Stromal cell of bone marrow (primary cell): ENCODE data around the gene NPTX1.

ENCODE experiments used
- DNase-seq: peaks from one replicate; pipeline ENCODE4 v3.0.0-alpha.2; 2012; ENCODE audit warnings: low read depth

The NPTX1 gene

DNA sequence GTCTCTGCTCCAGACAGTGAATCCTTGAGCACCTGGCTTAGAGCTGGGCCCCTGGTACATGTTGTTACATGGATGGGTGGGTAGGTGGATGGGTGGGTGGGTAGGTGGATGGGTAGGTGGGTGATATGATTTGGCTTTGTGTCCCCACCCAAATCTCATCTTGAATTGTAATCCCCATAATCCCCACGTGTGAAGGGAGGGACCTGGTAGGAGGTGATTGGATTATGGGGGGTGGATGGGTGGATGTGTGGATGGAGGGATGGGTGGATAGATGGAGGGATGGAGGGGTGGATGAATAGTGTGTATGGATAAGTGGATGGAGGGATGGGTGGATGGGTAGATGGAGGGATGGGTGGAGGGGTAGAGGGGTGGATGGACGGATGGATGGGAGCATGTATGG is 26.6 kb upstream of the NPTX1 start:
- DNase-seq: no peak

DNA sequence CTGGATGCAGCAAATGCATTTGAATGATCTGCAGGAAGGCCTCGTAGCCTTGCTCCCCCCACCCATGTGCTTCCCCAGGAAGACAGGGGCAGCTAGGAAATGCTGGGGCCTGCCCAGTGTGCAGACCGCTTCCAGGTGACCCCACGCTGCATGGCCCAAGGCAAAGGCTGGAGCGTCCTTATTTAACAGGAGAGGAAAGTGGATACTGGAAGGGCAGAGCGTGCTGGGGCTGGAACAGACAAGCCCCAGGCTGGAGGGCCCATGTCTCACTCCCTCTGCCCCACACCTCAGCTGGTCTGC is 26.1 kb upstream of the NPTX1 start:
- DNase-seq: no peak

DNA sequence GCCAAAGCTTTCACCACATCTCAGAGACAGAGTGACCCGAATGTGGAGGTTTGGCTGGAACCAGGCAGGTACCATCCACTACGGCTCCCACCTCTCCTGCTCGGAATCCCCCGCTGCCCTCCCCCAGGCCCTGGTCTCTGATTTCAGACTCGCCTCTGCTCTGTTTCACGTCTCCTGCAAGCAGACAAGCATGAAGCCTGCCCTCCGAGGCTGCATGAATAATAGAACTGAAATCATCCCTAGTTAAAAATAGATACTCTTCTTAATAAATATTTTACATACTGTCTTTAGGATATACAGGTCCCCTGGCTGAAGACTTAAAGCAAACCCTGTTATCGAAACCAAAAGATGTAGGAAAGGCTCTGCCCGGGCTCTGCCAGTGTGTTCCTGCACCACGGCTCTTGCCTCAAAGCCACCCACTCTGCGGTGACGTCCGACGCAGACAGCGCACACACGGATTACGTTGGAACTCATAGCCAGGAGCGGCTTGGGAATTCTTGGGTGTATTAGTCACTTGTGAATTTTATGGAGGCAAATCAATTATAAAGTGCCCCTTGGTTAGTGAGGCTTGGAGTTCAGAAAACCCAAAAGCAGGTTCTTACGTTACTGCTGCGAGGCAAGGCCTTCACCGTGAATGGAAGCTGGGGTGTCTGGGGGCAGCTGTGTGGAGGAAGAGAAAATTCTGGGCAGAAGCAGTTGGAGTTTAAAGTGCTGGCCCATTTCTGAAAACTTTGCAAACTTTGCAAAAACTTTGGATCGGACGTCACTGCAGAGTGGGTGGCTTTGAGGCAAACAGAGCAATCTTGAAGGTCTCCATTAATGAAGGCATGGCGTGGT is 25.6 kb upstream of the NPTX1 start:
- DNase-seq: no peak

DNA sequence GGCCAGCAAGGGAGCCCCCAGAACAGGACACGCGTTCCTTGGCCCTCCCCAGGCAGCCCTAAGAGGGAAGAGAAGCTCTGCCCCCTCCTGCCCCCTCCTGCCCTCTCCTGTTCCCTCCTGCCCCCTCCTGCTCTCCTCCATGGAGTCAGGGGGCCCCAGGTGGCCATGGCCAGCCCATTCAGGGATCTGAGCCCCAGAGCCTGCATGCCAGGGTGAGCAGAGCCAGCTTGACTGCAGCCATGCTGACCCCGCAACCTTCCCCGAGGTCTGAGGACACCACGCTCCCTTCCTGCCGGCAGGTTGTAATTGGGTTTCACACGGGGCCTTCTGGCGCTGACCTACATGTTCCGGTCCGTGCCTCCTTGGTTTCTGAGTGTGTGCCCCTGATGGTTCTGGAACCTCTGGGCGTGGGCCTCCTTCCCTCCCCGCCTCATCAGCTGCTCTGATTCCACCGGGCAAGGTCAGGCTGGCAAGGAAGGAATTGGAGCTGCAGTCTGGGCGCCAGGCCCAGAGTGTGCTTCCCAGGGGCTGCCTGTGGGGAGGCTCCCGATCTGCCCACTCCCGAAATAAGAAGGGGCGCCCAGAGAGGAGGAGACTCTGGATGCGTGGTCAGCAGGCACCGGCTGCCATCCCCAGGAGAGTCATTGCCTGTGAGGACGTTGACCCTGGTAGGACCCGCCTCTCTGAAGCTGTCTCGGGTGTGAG is 23.7 kb upstream of the NPTX1 start:
- DNase-seq: no peak

DNA sequence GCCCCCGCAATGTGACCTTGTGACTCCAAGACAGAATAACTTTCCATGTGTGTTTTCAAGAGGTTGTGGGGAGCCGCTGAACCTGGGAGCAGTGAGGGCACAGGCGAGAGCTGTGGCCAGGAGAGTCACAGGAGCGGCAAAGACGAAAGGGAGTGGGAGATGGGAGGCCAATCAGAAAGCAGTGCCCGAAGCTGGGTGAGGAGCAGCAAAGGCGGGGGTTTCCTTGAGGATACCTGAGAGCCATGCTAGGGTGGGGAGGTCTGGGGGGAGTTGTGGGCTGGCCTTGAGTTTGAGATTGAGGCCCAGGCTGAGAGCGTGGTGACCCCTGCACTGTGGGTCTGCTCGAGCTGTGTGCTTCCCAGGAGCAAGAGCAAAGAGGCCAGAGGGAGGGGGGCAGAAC is 23.2 kb upstream of the NPTX1 start:
- DNase-seq: no peak

DNA sequence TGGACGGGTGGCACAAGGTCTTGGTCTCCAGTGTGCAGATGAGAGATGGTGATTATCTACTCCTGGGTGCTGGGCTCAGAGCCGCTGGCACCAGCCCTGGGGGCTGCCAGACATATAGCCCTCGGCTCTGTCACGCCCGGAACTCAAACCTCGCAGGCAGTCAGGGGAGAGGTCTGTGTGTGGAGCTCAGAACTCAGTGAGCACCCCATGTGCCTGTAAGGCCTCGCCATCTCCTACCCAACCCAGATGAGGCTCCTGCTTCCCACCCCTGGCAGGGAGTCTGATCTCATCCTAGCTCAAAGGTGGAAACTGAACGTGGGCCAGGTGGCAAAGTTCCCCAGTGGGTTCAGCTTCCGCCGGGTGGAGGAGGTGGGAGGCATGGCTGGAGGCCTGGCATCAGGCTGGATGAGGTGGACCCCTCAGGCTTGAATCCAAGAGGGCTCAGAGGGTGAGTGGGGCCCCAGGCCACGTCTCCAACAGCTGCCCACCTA is 22.6 kb upstream of the NPTX1 start:
- DNase-seq: no peak

DNA sequence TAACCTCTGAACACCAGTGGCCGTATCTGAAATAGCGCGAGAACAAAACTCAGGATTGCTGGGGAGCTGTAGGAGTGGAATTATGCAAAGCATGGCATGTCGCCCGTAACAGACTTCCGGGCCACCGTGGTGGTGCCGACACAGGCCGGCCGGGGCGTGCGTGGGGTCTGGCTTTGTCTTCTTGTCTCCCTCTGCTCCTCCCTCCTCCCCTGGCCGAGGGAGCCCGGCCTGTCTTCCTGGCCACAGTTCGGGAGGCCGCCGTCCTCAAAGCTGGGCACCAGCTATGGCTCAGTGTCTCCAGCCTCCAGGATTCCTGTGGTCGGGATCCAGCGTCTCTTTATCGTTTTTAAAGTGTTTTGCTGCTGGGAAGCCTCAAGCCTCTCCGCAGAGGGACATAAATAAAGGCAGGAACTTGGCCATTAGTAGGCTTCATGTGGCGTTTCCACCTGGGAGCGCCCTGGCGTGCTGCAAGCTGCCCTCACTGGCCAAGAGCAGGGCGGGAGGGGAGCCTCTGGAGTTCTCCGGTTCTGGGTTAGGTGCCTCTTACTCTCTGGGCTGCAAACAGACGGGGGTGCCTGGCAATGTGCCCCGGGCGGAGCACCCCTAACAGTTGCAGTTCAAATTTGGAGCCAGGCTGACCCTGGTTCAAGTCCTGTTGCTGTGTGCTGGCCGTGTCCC is 22.0 kb upstream of the NPTX1 start:
- DNase-seq: no peak

DNA sequence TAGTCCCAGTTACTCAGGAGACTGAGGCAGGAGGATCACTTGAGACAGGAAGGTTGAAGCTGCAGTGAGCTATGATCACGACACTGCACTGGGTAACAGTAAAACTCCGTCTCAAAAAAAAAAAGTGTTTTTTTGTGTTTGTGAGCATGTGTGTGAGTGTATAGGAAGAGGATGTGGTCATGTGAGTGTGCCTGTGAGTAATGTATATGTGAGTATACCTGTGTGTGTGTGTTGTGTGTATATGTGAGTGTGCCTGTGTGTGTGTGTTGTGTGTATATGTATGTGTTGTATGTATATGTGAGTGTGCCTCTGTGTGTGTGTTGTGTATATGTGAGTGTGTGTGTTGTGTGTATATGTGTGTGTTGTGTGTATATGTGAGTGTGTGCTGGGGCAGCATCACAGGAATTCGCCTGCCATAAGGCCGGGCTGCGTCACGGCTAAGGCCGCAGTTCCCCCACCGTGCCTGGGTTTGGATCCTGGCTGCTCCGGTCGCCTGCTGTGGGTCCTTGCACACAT is 21.4 kb upstream of the NPTX1 start:
- no peak for DNase-seq

DNA sequence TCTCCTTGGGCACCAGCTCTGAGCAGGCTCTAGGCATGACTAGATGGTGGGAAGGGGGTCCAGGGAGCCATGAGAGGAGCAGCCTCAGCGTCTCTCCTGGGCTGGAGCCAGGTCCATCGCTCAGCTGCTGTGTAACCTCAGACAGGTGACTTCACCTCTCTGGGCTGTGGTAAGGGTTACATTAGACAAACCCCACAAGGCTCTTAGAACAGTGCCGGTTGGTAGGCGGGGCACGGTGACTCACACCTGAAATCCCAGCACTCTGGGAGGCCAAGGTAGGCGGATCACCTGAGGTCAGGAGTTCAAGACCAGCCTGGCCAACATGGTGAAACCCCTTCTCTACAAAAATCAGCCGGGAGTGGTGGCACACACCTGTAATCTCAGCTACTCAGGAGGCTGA is 18.1 kb upstream of the NPTX1 start:
- DNase-seq: no peak

DNA sequence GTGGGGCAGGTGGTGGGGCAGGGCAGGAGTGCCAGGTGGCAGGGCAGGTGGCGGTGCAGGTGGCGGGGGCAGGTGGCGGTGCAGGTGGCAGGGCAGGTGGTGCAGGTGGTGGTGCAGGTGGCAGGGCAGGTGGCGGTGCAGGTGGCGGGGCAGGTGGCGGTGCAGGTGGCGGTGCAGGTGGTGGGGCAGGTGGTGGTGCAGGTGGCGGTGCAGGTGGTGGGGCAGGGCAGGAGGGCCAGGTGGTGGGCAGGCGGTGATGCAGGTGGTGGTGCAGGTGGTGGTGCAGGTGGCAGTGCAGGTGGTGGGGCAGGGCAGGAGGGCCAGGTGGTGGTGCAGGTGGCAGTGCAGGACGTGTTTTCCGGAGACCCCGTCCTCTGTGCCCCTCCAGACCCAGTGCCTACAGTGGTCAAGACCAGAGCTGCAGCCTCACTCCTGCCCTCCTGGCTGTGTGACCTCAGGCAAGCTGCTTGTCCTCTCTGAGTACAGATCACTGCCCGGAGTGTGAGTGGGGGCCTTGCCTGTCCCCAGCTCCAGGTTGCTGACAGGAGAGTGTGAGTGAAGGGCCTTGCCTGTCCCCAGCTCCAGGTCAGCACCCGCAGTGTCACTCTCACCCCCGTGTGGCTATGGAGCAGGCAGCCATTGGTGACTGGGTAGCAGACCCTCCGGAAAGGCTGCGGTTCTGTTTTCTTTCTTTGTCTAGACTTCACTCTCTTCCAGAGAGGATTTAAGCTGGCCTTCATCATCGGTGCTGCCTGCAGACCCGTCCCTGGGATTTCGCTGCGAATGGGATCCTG is 16.1 kb upstream of the NPTX1 start:
- no peak for DNase-seq

DNA sequence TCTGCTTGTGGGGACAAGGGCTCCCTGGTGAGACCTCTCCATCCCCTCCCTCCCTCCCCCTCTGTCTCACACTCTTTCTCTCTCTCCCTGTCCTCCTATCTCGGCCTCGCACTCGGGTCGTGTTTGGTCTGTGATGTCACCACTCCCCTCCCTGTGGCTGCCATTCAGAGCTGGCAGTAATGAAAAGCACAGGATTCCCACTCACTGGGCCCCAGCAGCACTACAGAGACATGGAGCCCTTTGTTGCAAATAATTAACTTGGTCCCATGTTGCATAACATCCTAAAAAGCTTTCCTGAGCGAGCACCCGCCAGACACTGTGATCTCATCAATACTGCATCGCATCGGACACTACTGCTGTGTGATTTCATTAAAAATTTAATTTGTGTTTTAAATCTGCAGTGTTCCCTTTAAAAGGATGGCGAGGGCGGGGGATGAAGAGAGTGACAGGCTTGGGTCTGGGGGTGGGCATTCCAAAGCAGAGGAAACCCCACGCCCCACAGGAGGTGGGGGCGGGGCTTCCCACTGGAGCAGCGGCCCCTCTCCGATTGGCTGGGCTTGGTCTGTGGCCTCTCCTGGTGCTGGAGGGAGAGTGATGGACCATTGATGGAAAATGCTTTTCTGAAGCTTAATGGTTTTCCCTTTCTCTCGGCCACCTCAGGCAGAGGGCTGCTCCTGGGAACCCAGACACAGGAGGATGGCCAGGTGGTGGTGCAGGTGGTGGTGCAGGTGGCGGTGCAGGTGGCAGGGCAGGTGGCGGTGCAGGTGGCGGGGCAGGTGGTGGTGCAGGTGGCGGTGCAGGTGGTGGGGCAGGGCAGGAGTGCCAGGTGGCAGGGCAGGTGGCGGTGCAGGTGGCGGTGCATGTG is 15.3 kb upstream of the NPTX1 start:
- no peak for DNase-seq

DNA sequence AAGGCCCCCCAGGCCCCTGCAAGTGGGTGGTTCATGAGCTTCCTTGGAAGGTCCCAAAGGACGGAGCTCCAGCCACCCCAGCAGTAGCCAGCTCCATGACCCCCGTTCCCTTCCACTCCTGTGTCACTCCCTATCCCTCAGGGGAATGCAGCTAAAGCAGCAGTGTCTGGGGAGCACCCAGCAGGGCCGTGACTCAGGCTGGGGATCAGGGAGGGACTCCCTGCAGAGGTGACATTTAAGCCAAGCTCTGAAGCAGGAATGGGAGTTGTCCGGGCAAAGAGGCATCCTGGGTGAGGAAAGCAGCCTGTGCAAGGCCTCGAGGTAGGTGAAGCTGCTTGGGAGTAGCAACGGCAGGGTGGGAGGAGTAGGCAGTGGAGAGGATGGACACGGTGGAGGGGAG is 11.1 kb upstream of the NPTX1 start:
- DNase-seq: no peak

DNA sequence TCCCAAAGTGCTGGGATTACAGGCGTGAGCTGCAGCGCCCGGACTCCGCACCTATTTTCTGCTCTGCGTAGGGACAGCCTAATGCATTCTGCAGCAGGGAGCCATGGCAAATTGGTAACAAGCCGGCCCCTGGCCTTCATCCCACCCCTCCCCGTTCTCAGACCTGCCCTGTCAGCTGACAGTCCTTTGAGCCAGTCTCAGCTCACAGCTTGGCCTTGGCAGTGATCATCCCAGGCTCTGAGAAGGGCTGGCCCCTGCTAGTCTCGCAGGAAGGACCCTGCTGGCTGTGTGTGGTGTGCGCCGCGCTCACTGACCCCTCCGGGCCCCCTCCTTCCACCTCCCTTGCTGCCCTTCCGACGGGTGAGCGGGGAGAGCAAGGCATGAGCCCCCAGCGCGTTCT is 10.3 kb upstream of the NPTX1 start:
- no peak for DNase-seq

DNA sequence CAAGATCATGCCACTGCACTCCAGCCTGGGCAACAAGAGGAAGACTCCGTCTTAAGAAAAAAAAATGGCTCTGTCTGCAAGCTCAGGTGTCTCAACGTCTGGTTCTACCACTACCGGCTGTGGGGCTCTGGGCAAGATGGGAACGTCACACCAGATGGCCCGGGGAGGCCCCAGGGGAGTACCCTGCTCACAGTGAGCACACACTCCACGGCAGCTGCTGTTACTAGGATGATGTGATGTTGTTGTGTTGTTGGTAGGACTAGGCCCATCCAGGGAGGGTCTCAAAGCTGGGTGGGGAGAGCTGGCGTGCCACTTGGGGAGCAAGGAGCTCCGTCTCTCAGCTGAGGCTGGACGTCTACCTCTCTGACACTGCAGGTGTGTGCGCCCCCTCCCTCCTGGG is 9.4 kb upstream of the NPTX1 start:
- DNase-seq: no peak

DNA sequence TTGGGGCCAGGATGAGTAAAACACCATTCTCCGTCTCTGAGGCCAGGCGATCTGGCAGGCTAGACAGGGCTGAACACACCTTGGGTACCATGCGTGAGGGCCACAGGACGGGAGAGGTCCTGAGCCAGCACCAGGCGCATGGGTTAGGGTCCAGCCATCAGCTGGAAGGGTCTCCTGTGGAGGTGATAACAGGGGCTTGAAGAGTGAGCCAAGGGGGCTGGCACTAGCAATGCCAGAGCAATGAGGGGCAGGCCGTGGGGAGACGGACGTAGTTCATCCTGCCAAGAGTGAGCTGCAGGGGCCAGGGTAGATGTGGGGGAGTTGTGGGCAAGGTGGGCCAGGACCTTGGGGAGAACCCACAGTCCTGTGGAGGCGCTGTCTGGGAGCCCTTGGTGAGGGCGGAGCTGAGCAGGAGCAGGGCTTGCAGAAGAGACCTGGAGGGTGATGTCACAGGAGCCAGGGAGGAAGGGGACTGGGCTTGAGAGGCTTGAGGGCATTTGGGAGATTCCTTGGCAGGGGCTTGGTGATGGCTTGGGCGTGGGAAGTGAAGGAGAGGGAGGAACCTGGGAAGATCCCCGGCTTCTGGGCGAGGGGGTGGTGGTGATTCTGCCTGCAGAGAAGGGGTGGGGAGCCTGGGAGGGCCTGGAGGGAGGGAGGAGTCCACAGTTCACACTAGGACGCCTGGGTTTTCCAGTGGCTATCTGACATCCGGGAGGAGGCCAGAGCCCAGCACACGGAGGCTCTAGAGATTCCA is 6.3 kb upstream of the NPTX1 start:
- DNase-seq: no peak

DNA sequence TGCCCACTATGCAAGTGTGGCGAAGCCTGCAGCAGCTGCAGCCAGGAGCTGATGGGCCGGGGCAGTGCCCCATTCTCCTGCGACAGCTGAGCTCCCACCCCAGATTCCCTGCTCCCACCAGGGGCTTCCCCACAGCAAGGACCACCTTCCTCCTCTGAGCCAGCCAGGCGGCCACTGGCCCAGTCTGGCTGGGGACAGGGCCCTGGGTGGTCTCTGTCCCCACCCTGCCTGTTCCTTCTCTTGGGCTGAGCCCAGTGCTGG is 5.6 kb upstream of the NPTX1 start:
- DNase-seq: no peak

DNA sequence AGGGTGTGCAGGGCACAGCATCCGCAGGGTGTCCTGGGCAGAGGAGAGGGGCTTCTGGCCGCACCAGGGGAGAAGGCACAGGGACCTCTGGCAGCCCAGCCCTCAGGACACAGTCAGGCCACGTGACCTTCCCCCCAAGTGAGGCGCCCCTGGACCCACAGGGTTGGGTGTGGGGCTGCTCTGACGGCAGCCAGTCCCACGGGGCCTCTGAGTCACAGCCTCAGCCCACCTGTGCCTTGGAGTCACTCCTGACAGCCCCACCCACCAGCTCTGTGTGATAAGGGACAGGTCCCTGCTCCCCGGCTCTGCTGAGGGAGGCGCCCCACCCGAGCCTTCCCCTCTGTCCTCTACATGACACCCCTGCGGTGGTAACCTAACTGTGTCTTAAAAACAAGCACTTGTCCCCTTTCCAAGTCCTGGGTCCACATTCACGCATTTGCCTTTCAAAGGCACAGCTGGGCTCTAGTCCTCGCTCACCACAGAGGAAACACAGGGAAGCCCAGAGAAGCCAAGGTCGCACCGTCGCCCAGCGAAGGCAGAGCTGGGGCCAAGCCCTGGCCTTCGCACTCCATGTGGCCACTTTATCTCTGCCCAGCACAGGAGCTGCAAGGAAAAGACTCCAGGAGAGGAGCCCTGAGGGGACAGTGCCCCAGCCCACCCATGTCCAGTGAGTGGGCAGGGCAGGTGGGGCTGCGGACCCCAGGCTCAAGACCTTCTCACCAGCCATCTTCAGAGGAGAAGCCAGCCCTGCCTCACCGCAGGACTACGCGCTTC is 5.1 kb upstream of the NPTX1 start:
- DNase-seq: no peak

DNA sequence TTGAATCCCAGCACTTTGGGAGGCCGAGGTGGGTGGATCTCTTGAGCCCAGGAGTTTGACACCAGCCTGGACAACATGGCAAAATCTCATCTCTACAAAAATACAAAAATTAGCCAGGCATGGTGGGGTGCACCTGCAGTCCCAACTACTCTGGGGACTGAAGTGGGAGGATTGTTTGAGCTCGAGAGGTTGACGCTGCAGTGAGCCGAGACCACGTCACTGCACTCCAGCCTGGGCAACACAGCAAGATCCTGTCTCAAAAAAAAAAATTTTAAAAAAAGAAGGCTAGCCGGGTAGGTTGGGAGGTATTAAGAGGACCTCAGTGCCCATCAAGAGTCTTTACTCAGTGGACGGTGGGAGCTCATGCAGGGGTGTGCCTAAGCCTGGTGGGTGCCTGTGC is 3.8 kb upstream of the NPTX1 start:
- no peak for DNase-seq

DNA sequence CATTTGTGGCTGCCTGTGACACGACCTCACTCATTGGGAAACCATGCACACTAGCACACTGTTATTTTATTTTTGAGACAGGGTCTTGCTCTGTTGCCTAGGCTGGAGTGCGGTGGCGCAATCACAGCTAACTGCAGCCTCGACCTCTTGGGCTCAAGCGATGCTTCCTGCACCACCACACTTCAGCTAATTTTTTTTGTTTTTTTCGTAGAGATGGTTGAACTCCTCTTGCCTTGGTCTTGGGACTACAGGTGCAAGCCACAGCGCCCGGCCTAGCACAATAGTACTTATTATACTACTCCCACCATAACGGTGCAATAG is 2.8 kb upstream of the NPTX1 start:
- no peak for DNase-seq
